GM12878 (cell line): ENCODE measurements around the gene RFC1. TPM values are rescaled to one million over a fixed set of nuclear protein-coding genes. Genes with fewer than 3 reads are reported as not detected.

Experiments used
- BMI1 ChIP-seq: fragments of 450-650 bp; IDR thresholded peaks from 2 replicates; pipeline ENCODE4 v1.6.1; 2016; ENCODE audit warnings: mild to moderate bottlenecking, moderate library complexity, borderline replicate concordance
- CEBPZ ChIP-seq: fragments of 150-350 bp; IDR thresholded peaks from 2 replicates; pipeline ENCODE4 v1.6.1; 2016; ENCODE audit warnings: low read depth, low read length
- FOXK2 ChIP-seq: fragments of 450-650 bp; IDR thresholded peaks from 2 replicates; pipeline ENCODE4 v1.6.1; 2017; ENCODE audit warnings: mild to moderate bottlenecking, moderate library complexity
- IKZF1 ChIP-seq: fragments of 450-650 bp; conservative IDR thresholded peaks from 2 replicates; pipeline ENCODE4 v1.6.1; 2017; ENCODE audit warnings: antibody characterized with exemption, mild to moderate bottlenecking
- MAX ChIP-seq: IDR thresholded peaks from 2 replicates; pipeline ENCODE4 v1.6.1; 2012; ENCODE audit warnings: low read depth, low read length, improper control_type of control experiment
- MEF2B ChIP-seq: fragments of 450-650 bp; IDR thresholded peaks from 2 replicates; pipeline ENCODE4 v1.6.1; 2018; ENCODE audit warnings: mild to moderate bottlenecking, moderate library complexity; ENCODE audit not compliant: partially characterized antibody, poor library complexity, severe bottlenecking
- MLLT1 ChIP-seq: fragments of 450-650 bp; IDR thresholded peaks from 2 replicates; pipeline ENCODE4 v1.6.1; 2016; ENCODE audit warnings: mild to moderate bottlenecking
- MTA2 ChIP-seq: fragments of 450-650 bp; IDR thresholded peaks from 2 replicates; pipeline ENCODE4 v1.6.1; 2016; ENCODE audit warnings: low read depth, mild to moderate bottlenecking, moderate library complexity
- MTA3 ChIP-seq: IDR thresholded peaks from 2 replicates; pipeline ENCODE4 v1.6.1; 2012; ENCODE audit warnings: low read length, inconsistent platforms, borderline replicate concordance
- POLR2A ChIP-seq: IDR thresholded peaks from 2 replicates; pipeline ENCODE4 v1.6.1; 2011; ENCODE audit warnings: low read depth, mild to moderate bottlenecking, low read length
- POLR2AphosphoS2 ChIP-seq: IDR thresholded peaks from 2 replicates; pipeline ENCODE4 v1.6.1; 2011; ENCODE audit warnings: low read depth, mild to moderate bottlenecking, low read length, improper control_type of control experiment, moderate library complexity
- polyA plus RNA-seq, 11 experiments: library from polyadenylated mRNA; depleted of rRNA in 4 of 11; unstranded in 6 of 11; stranded (reverse) in 5 of 11; fragments of >200 nt; fragmentation: Nextera tagmentation in 4 of 11; fragmentation: Illumina TruSeq in 1 of 11; extraction: Ambion mirVana in 4 of 11; extraction: Trizol in 1 of 11; gene quantifications; 1 replicate in 1 of 11; 2 replicates in 10 of 11; pipeline versions ENCODE4 v1.2.1 to v1.2.3, GENCODE V29; 2011 to 2016; ENCODE audit warnings: inconsistent platforms in 2 of 11, missing spikeins in 2 of 11, low read depth in 1 of 11
- total RNA-seq, 4 experiments: library from RNA; depleted of rRNA in 3 of 4; stranded (reverse); fragments of >200 nt in 3 of 4; fragmentation: Illumina TruSeq in 1 of 4; extraction: Trizol in 1 of 4; gene quantifications; 2 replicates each; pipeline versions ENCODE4 v1.2.1 to v1.2.3, GENCODE V29; 2013 to 2021
- TF ChIP-seq, protein P1 (sequence below): IDR thresholded peaks from 2 replicates; pipeline ENCODE4 v1.6.1; 2012; ENCODE audit warnings: improper control_type of control experiment, low read depth, low read length; ENCODE audit not compliant: insufficient replicate concordance

RFC1 gene
- total and polyA plus RNA-seq, 10 of the 15 experiments (the other 5 are each of a cell fraction or from before 2014, with no cell fraction given): 22.5 to 67.8 (median 40.3) TPM

DNA sequence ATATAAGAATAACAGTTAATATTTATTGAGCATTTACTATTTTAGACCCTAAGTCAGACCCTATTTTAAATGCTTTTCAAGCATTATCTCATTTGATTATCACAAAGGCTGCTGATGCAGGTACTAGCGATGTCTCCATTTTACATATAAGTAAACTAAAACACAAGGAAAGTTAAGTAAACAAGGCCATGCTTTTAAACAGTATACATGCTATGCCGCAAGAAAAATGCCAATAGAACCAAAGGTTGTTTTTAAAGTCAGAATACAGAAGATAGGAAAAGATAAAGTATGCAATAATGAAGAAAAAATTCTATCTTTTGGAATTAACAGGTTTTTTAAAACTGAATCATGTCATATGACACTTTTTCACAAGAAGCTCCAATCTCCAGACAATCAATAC, 26.2 kb downstream of the RFC1 start (continued):
- TF ChIP-seq, protein P1, sequence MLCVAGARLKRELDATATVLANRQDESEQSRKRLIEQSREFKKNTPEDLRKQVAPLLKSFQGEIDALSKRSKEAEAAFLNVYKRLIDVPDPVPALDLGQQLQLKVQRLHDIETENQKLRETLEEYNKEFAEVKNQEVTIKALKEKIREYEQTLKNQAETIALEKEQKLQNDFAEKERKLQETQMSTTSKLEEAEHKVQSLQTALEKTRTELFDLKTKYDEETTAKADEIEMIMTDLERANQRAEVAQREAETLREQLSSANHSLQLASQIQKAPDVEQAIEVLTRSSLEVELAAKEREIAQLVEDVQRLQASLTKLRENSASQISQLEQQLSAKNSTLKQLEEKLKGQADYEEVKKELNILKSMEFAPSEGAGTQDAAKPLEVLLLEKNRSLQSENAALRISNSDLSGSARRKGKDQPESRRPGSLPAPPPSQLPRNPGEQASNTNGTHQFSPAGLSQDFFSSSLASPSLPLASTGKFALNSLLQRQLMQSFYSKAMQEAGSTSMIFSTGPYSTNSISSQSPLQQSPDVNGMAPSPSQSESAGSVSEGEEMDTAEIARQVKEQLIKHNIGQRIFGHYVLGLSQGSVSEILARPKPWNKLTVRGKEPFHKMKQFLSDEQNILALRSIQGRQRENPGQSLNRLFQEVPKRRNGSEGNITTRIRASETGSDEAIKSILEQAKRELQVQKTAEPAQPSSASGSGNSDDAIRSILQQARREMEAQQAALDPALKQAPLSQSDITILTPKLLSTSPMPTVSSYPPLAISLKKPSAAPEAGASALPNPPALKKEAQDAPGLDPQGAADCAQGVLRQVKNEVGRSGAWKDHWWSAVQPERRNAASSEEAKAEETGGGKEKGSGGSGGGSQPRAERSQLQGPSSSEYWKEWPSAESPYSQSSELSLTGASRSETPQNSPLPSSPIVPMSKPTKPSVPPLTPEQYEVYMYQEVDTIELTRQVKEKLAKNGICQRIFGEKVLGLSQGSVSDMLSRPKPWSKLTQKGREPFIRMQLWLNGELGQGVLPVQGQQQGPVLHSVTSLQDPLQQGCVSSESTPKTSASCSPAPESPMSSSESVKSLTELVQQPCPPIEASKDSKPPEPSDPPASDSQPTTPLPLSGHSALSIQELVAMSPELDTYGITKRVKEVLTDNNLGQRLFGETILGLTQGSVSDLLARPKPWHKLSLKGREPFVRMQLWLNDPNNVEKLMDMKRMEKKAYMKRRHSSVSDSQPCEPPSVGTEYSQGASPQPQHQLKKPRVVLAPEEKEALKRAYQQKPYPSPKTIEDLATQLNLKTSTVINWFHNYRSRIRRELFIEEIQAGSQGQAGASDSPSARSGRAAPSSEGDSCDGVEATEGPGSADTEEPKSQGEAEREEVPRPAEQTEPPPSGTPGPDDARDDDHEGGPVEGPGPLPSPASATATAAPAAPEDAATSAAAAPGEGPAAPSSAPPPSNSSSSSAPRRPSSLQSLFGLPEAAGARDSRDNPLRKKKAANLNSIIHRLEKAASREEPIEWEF: no peak
- TF ChIP-seq POLR2AphosphoS2: no peak
- no peak for TF ChIP-seq FOXK2
- no peak for TF ChIP-seq MTA3
- no peak for TF ChIP-seq MTA2
- no peak for TF ChIP-seq MAX
- no peak for TF ChIP-seq IKZF1
- TF ChIP-seq MEF2B: no peak
- TF ChIP-seq CEBPZ: no peak
- TF ChIP-seq MLLT1: no peak
- no peak for TF ChIP-seq POLR2A
- TF ChIP-seq BMI1: no peak
